Vagina (tissue), 2 donors: ENCODE results near the gene UBE2R2.

Source experiments
- CTCF ChIP-seq, 3 experiments: fragments of 450-650 bp in 2 of 3; fragments of 200-600 bp in 1 of 3; sonication (generic) in 1 of 3; IDR thresholded peaks; one replicate each; pipeline ENCODE4 v1.5.1; 2017 to 2019; ENCODE audit warnings: antibody characterized with exemption in 3 of 3, mild to moderate bottlenecking in 2 of 3, moderate library complexity in 2 of 3
- POLR2AphosphoS5 ChIP-seq, 2 donors: sonication (generic); formaldehyde crosslinking; IDR thresholded peaks; one replicate each; pipeline ENCODE4 v1.9.0; 2017; ENCODE audit warnings: antibody characterized with exemption in 2 of 2, mild to moderate bottlenecking in 2 of 2, low read depth in 1 of 2; ENCODE audit not compliant: insufficient read depth in 1 of 2

GRCh38 chr9:33818167-33818846, 1.3 kb downstream of the UBE2R2 start:
- TF ChIP-seq CTCF (IDR thresholded peaks at IDR 0.05) = no peak
- no peak for TF ChIP-seq POLR2AphosphoS5 (IDR thresholded peaks at IDR 0.05; ENCODE audit: insufficient read depth in 1 of 2, low read depth in 1 of 2)
